Measurements from ENCODE around the gene SDS.

Gene SDS

GRCh38 chr12:113387631-113388030 lies 16.1 kb downstream of the SDS start:
- no peak for TF ChIP-seq TAF1 (IDR thresholded peaks at IDR 0.05; ENCODE audit: low read depth)

DNA sequence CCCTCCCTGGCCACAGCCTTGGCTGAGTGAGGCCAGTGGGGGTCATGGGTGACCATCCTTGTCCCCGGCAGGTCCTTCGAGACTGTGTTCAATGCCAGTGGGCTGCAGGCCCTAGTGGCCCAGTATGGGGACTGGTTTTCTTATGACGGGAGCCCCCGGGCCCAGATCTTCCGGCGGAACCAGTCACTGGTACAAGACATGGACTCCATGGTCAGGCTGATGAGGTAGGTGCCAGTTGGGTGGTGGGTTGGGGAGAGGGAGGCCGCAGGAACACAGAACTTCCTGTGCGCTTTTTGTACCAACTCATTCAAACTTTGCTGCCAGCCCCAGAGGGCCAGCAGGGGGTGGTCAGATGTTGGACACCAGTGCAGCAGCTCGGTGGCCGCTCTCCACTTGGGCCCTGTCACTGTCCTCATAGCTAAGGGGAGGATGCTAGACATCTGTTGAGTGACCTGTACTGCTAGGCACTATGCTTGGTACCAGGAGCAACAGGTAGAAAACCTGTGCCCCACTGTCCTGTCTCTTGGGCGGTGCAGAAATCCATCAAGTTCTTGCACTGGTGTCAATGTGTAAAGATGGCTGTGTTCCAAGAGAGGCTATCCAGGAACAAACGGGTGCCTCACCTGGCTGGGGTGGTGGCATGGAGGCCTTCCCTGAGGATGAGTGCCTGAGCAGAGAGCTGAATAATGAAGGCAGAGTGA lies 16.7 kb downstream of the SDS start:
- TF ChIP-seq CREB1 (IDR thresholded peaks at IDR 0.05; ENCODE audit: low read depth) (no peak), FOXM1 (IDR thresholded peaks at IDR 0.05; ENCODE audit: borderline replicate concordance, low read depth) (no peak), USF1 (IDR thresholded peaks at IDR 0.05) (no peak), MAX (IDR thresholded peaks at IDR 0.05) (no peak), EGR1 (IDR thresholded peaks at IDR 0.05) (no peak), RAD21 (IDR thresholded peaks at IDR 0.05; ENCODE audit: low read depth) (no peak), CEBPB (IDR thresholded peaks at IDR 0.05) (no peak), ZBTB7A (IDR thresholded peaks at IDR 0.05; ENCODE audit: low read depth) (no peak), TCF12 (IDR thresholded peaks at IDR 0.05; ENCODE audit: low read depth) (no peak), TAF1 (IDR thresholded peaks at IDR 0.05; ENCODE audit: low read depth) (no peak), YY1 (IDR thresholded peaks at IDR 0.05; ENCODE audit: low read depth) (no peak), TEAD4 (IDR thresholded peaks at IDR 0.05) (no peak), EP300 (IDR thresholded peaks at IDR 0.05; ENCODE audit: borderline replicate concordance) (no peak), NFIC (IDR thresholded peaks at IDR 0.05) (no peak)
- TF ChIP-seq, protein P1, sequence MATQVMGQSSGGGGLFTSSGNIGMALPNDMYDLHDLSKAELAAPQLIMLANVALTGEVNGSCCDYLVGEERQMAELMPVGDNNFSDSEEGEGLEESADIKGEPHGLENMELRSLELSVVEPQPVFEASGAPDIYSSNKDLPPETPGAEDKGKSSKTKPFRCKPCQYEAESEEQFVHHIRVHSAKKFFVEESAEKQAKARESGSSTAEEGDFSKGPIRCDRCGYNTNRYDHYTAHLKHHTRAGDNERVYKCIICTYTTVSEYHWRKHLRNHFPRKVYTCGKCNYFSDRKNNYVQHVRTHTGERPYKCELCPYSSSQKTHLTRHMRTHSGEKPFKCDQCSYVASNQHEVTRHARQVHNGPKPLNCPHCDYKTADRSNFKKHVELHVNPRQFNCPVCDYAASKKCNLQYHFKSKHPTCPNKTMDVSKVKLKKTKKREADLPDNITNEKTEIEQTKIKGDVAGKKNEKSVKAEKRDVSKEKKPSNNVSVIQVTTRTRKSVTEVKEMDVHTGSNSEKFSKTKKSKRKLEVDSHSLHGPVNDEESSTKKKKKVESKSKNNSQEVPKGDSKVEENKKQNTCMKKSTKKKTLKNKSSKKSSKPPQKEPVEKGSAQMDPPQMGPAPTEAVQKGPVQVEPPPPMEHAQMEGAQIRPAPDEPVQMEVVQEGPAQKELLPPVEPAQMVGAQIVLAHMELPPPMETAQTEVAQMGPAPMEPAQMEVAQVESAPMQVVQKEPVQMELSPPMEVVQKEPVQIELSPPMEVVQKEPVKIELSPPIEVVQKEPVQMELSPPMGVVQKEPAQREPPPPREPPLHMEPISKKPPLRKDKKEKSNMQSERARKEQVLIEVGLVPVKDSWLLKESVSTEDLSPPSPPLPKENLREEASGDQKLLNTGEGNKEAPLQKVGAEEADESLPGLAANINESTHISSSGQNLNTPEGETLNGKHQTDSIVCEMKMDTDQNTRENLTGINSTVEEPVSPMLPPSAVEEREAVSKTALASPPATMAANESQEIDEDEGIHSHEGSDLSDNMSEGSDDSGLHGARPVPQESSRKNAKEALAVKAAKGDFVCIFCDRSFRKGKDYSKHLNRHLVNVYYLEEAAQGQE (IDR thresholded peaks at IDR 0.05; ENCODE audit: low read depth), result no peak

- TF ChIP-seq YY1 (IDR thresholded peaks at IDR 0.05; ENCODE audit: low read depth), result no peak
- TF ChIP-seq ZBTB7A (IDR thresholded peaks at IDR 0.05; ENCODE audit: low read depth), result no peak
- no peak for TF ChIP-seq CEBPB (IDR thresholded peaks at IDR 0.05)
These were observed 18.3 kb downstream of the SDS start for GRCh38 chr12:113385282-113385882.

- TF ChIP-seq EGR1 (IDR thresholded peaks at IDR 0.05) (no peak), MAX (IDR thresholded peaks at IDR 0.05) (no peak), RAD21 (IDR thresholded peaks at IDR 0.05; ENCODE audit: low read depth) (no peak), CEBPB (IDR thresholded peaks at IDR 0.05) (no peak), TAF1 (IDR thresholded peaks at IDR 0.05; ENCODE audit: low read depth) (no peak), CREB1 (IDR thresholded peaks at IDR 0.05; ENCODE audit: low read depth) (no peak), EP300 (IDR thresholded peaks at IDR 0.05; ENCODE audit: borderline replicate concordance) (no peak), TEAD4 (IDR thresholded peaks at IDR 0.05) (no peak)
- TF ChIP-seq, protein P1 (IDR thresholded peaks at IDR 0.05; ENCODE audit: low read depth), result no peak
These were observed 18.9 kb downstream of the SDS start for GRCh38 chr12:113384778-113385177.

GRCh38 chr12:113382206-113382605 lies 21.5 kb downstream of the SDS start:
- TF ChIP-seq CREB1 (IDR thresholded peaks at IDR 0.05; ENCODE audit: low read depth) (no peak), ZBTB7A (IDR thresholded peaks at IDR 0.05; ENCODE audit: low read depth) (no peak), USF1 (IDR thresholded peaks at IDR 0.05) (no peak), RAD21 (IDR thresholded peaks at IDR 0.05; ENCODE audit: low read depth) (no peak), EGR1 (IDR thresholded peaks at IDR 0.05) (no peak), FOXM1 (IDR thresholded peaks at IDR 0.05; ENCODE audit: borderline replicate concordance, low read depth) (no peak), TAF1 (IDR thresholded peaks at IDR 0.05; ENCODE audit: low read depth) (no peak), YY1 (IDR thresholded peaks at IDR 0.05; ENCODE audit: low read depth) (no peak), CEBPB (IDR thresholded peaks at IDR 0.05) (no peak), TEAD4 (IDR thresholded peaks at IDR 0.05) (no peak), TCF12 (IDR thresholded peaks at IDR 0.05; ENCODE audit: low read depth) (no peak), MAX (IDR thresholded peaks at IDR 0.05) (no peak)

DNA sequence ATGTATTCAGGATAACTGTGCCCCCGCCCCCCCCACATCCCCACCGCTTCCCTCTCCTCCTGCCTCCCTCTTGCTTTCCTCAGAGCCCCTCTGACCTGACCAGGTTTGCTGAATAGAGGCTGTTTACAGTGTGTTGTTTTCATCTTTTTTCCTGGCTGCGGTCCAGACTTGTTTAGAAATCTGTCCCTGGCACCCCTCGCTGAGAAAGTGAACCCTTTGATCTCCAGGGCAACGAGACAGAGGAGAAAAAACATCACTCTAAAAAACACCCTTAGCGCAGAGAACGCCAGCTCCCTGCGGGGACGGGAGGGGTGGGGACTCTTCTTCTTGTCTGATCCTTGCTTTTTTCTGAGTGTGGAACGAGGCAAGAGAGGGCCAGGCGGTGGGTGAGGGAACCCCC lies 22.5 kb downstream of the SDS start:
- TF ChIP-seq YY1 (IDR thresholded peaks at IDR 0.05; ENCODE audit: low read depth) (no peak), TAF1 (IDR thresholded peaks at IDR 0.05; ENCODE audit: low read depth) (no peak), EP300 (IDR thresholded peaks at IDR 0.05; ENCODE audit: borderline replicate concordance) (no peak), EGR1 (IDR thresholded peaks at IDR 0.05) (no peak), USF1 (IDR thresholded peaks at IDR 0.05) (no peak), CREB1 (IDR thresholded peaks at IDR 0.05; ENCODE audit: low read depth) (no peak), MAX (IDR thresholded peaks at IDR 0.05) (no peak), TCF12 (IDR thresholded peaks at IDR 0.05; ENCODE audit: low read depth) (no peak), CEBPB (IDR thresholded peaks at IDR 0.05) (no peak), ZBTB7A (IDR thresholded peaks at IDR 0.05; ENCODE audit: low read depth) (no peak), FOXM1 (IDR thresholded peaks at IDR 0.05; ENCODE audit: borderline replicate concordance, low read depth) (no peak), TEAD4 (IDR thresholded peaks at IDR 0.05) (no peak)
